Measurements from ENCODE around the gene EDEM2. TPM values are rescaled to one million over a fixed set of nuclear protein-coding genes. Genes with fewer than 3 reads are reported as not detected.

Gene EDEM2
- total and polyA plus RNA-seq, 2 of the 13 experiments (the other 11 are each of a cell fraction or from before 2014, with no cell fraction given): 33.1 to 46.9 TPM

GRCh38 chr20:35092524-35093266, 54.4 kb downstream of the EDEM2 start, which contains the start of gene TRPC4AP (continued):
- peak; percentile 90 for TF ChIP-seq ZNF564 (CRISPR knock-in tag; IDR thresholded peaks at IDR 0.05)
- TF ChIP-seq TGIF2 (CRISPR knock-in tag; IDR thresholded peaks at IDR 0.05): no peak; the same call in 1 of the 2 replicates
- peak; percentile 51 for TF ChIP-seq ZZZ3 (CRISPR knock-in tag; IDR thresholded peaks at IDR 0.05; ENCODE audit: borderline replicate concordance)
- TF ChIP-seq SATB2 (CRISPR knock-in tag; IDR thresholded peaks at IDR 0.05): peak; percentile 92; the same call in 1 of the 2 replicates
- peak; percentile 99 for TF ChIP-seq NFKB2 (CRISPR knock-in tag; IDR thresholded peaks at IDR 0.05; ENCODE audit: borderline replicate concordance)
- peak; percentile 82; the same call in 1 of the 2 replicates for TF ChIP-seq ZNF549 (CRISPR knock-in tag; IDR thresholded peaks at IDR 0.05)
- peak; percentile 97 for TF ChIP-seq ZSCAN20 (CRISPR knock-in tag; IDR thresholded peaks at IDR 0.05; ENCODE audit: borderline replicate concordance)
- TF ChIP-seq ZBTB7B (CRISPR knock-in tag; IDR thresholded peaks at IDR 0.05): peak; percentile 85
- peak; percentile 79; the same call in 1 of the 2 replicates for TF ChIP-seq GLMP (CRISPR knock-in tag; IDR thresholded peaks at IDR 0.05; ENCODE audit: borderline replicate concordance)
- peak; percentile 77 for TF ChIP-seq RAD21 (CRISPR knock-in tag; IDR thresholded peaks at IDR 0.05)
- TF ChIP-seq ZNF646 (CRISPR knock-in tag; IDR thresholded peaks at IDR 0.05): no peak; the same call in 1 of the 2 replicates
- TF ChIP-seq DNMT1 (CRISPR knock-in tag; IDR thresholded peaks at IDR 0.05): no peak; the same call in 1 of the 2 replicates
- TF ChIP-seq ZNF547 (CRISPR knock-in tag; IDR thresholded peaks at IDR 0.05): peak; percentile 78
- peak; percentile 93; the same call in 1 of the 2 replicates for TF ChIP-seq YEATS2 (CRISPR knock-in tag; IDR thresholded peaks at IDR 0.05; ENCODE audit: borderline replicate concordance)
- peak; percentile 49; the same call in 1 of the 2 replicates for TF ChIP-seq HNF4A (CRISPR knock-in tag; IDR thresholded peaks at IDR 0.05)
- peak; percentile 20; the same call in 1 of the 2 replicates for TF ChIP-seq NCOR1 (IDR thresholded peaks at IDR 0.05; ENCODE audit: borderline replicate concordance, low read length)

All from HepG2 (cell line).